NCI-H1417 (cell line): ENCODE results near the gene LMX1B.
"Not testable (repeated sequence)": the region's sequence is repeated elsewhere in the genome, so short reads cannot be mapped to it uniquely, and the experiment has no call there.

Experiments
- DNase-seq, 3 experiments: peaks; one replicate each; lab custom pipeline; 2025; lab: John Stamatoyannopoulos, UW

The LMX1B gene

DNA sequence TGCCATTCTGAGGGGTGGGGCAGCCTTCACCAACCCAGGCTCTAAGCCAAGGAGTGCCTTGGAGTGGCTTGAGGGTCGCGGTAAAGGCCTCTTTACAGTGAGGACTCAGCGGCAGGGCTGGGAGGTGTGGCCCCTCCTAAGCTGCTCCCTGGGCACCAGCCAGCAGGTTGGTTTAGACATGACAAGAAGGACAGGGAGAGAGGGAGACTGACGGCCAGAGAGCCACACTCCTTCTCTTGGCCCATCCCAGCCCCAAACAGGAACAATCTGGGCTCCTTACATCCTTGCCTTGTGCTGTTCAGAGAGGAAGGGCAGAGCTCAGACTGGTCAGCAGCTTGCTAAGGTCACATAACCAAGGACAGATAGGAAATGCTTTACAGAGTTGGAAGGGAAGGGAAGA, 94.5 kb downstream of the LMX1B start:
- DNase-seq: no peak

DNA sequence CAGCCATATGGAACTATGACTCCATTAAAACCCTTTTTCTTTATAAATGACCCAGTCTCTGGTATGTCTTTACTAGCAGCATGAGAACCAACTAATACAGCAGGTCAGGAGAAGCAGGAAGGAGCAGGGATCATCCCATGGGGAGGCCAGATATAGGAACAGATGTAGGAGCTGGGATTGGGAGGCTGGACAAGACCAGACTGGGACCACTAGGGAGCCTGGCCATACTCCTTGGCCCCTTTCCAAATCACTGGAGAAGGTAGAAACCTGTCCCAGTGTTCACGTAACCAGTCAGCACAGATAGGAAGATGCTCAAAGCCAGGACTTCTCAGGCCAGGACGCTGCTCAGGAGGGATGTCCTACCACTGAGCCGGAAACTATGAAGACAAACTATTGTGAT, 95.5 kb downstream of the LMX1B start:
- DNase-seq: no peak

DNA sequence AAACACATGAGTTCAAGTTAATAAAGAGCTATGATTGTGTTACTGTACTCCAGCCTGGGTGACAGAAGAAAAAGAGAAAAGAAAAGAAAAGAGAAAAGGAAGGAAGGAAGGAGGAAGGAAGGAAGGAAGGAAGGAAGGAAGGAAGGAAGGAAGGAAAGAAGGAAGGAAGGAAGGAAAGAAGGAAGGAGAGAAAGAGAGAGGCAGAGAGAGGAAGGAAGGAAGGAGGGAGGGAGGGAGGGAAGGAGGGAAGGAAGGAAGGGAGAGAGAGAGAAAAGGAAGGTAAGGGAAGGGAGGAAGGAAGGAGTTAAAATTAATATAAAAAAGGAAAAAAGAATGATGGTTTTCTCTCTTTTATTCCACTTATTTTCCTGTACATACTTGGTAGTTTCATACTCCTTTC, 101.7 kb downstream of the LMX1B start:
- no peak for DNase-seq

DNA sequence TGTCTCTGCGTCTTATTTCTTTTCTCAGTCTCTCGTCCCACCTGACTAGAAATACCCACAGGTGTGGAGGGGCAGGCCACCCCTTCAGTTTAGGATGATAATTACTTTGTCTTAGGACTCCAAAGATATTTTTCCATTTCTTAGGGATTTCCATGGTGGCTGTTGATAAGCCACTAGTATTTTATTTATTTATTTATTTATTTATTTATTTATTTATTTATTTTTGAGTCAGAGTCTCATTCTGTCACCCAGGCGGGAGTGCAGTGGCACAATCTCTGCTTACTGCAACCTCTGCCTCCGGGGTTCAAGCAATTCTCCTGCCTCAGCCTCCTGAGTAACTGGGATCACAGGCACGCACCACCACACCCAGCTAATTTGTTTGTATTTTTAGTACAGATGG, 103.7 kb downstream of the LMX1B start:
- DNase-seq: not testable (repeated sequence)

DNA sequence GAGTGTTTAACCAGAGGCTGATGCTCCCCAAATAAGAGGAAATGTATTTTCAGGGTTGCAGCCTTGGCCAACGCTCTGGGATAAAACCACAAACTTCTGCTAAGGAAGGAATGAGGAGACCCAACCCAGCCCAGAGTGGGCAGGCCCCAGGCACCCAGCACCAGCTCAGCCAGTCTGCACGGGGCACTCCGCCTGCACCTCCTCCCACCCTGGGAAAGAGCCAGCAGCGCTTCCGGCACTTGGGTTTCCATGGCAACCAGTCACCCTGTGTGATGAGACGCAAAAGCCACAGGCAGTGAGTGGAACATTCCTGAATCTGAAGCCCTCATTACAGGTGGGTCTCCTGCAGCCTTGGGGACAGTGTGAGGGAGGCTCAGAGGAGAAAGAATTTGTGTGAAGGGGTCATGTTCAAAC, 105.9 kb downstream of the LMX1B start:
- DNase-seq: peak; percentile 22 to 95 (median 83)

DNA sequence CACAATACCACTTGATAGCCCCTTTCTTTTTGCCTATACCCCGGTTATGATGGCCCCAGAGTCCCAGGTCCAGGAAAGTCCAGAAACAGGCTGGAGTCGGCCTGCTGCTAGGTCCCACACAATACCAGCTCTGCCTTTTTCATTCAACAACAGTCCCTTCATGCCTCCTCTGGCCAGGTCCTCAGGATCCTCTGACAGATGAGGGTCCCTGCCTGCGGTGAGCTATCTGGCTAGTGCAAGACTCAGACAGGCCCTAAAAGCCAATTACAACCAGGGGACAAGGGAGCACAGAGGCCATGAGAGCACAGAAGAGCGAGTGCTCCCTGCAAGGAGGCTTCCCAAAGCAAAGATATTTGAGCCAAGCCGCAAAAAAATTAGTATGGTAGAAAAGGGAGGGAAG, 106.3 kb downstream of the LMX1B start:
- no peak for DNase-seq

DNA sequence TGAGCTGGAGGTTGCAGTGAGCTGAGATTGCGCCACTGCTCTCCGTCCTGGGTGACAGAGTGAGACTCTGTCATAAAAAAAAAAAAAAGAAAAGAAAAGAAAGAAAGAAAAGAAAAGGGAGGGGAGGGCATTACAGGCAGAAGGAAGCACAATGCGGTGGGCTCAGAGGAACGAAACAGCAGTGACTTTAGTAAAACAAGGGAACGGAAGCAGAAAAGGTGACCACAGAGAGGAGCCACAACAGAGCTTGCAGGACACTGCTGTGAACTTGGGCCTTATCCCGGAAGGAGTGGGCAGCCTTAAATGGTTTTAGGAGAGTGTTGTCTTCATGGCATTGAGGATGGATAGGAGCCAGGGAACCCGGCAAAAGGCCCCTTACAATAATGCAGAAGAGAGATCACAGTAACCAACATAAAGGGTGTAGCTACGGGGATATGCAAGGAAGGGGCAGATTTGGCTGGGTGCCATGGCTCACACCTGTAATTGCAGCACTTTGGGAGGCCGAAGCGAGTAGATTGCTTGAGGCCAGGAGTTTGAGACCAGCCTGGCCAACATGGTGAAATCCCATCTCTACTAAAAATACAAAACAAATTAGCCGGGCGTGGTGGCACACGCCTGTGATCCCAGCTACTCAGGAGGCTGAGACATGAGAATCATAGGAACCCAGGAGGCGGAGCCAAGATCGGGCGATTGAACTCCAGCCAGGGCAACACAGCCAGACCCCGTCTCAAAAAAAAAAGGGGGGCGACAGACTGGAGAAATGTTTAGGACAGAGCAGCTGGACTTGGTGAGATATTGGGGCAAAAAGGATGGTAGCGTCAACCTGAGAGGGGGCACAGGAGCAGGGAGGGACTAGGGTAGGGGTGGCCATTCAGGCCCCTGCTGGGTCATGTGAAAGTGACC, 107.2 kb downstream of the LMX1B start:
- DNase-seq: peak in 1 of 3 experiments; percentile 18

DNA sequence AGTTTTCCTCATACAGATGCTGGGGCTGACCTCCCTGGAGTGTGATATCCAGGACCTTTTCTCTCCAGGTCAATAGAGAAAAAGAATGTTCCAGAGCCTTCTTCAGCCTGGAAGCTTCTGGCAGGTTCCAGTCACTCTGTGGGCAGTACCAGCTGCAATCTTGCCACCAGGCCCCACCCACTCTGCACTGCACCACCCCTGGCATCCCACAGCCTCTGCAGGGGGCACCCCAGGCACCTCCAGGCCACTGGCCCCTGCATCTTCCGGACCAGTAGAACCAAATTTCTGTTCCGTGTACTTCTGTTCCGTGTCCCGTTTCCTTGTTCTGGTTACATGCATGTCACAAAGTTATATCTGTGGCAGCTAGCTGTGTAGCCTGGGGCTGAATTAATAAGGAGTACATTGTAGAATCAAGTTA, 107.8 kb downstream of the LMX1B start:
- DNase-seq: no peak

DNA sequence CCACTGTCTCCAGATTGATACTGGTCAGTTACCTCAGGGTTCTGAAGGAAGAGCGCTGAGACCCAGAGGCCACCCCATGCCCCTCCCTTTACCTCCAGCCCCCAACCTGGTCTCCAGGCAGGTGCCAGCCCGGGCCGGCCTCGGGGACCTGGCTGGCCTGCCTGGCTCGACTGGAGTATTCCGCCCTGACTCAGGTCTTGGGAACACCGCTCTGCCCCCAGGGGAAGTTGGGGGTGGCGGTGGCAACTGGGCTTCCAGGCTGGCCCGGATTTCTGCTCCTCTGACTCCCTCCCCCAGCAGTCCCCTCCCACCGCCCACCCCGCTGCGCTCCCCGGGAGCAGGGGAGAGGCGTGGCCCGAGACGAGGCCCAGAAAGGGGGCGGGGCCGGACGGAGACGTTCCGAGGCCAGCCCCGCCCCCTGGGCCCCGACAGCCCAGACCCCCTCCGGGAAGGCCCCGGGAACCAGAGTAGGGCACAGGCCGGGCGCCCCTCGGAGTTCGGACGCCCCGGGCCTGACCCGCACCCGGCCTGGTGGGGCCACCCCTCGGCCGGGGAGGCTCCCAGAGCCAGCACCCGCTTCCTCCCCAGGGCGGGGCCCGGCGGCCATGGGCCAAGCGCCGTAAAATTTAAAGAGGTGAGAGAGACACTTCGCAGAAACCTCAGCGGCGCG, 108.7 kb downstream of the LMX1B start:
- peak; percentile 3 to 82 (median 76) for DNase-seq

DNA sequence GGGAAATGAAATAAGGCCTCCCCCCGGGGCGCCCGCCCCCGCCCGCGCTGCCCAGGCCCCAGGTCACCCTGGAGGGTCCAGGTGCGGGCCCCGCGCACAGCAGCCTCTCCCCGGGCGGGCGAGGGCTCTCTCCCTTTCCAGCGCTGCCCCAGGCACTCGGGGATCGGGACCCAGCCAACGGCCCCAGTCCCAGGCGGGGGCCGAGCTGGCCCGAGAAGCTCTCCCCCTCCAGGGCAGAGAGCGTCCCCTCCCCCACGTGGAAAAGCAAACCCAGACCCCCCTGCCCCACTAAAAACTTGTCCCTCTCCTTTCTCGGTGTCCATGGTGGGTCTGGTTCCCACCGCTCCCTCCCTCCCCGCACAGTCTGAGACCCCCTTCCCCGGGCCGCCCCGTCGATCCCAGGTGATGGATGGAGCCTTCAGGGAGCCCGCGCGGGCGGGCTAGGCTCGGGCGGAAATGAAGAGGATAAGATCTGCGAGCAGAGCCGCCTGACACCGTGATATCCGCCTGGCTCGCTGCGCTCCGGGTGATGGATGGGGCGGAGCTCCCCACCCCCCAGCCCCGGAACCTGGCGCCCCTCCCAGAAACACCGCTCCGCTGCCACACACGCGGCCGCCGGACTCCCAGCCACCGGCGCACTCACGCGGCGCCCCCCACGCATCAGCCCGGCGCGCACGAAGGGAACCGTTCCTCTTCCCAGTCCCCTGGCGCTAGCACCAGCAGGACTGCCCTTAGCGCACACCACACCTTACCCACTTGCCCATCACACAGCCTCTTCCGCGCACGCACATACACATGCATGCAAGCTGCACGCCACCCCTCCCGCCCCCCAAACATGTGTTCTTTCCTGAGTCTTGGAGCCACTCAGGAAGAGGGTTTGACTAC, 109.4 kb downstream of the LMX1B start:
- DNase-seq: peak in 2 of 3 experiments; percentile 73 to 78

DNA sequence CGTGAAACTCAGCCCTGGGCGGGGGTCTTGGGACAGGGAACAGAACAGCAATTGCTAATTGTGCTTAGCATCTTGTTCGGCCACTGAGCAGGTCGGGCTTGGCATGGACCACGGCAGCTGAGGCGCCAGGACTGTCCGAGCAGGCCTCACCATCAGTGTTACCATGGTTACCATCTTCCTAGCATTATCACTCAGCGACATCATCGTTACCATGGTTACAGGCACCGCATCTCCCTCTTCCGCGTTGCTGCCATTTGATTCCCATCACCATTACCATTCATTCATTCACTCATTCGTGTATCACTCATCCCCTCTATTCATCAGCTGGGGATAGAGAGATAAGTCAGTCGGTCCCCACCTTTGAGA, 110.1 kb downstream of the LMX1B start:
- DNase-seq: peak in 2 of 3 experiments; percentile 71 to 80

DNA sequence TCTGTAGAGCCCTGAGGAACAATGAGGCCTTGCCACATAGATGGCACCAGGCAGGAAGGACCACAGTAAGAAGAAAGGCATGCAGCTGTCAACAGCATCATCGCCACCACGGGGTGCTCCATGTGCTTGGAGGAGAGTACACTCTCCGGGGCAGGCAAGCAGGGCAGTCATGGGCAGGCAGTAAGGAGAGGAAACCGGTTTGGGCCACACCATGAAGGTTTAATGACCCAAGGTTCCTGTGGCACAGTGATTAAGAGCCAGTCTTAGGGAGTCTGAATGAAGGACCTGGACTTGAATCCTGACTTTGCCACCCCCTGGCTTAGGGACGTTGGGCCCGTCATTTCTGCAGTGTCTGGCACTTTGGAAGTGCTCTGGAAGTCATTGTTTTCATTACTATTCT, 110.5 kb downstream of the LMX1B start:
- no peak for DNase-seq

DNA sequence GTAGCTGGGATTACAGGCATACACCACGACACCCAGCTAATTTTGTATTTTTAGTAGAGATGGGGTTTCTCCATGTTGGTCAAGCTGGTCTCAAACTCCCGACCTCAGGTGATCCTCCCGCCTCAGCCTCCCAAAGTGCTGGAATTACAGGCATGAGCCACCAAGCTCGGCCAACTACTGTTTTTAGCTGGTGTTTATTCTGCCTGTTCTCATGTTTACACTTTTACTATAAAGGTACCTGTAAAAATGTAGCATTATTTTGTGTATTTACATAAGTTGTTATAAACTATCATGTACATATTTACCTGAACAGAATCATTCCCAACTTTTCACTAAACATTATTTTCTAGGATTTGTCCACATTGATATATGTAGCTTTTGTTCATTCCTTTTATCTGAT, 111.8 kb downstream of the LMX1B start:
- DNase-seq: not testable (repeated sequence)

DNA sequence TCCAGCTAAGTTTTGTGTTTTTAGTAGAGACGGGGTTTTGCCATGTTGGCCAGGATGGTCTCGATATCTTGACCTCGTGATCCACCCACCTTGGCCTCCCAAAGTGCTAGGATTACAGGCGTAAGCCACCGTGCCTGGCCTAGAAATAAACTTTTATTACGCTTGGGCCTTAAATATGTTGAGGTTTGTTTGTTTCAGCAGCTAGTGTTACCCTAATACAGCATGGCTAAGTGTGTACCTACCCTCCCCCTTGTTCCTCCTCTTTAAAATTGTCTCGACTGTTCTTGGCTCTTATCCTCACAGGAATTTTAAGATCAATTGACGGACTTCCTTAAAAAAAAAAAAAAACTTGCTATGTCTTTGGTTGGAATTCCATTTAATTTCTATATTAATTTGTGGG, 114.5 kb downstream of the LMX1B start:
- DNase-seq: not testable (repeated sequence)

DNA sequence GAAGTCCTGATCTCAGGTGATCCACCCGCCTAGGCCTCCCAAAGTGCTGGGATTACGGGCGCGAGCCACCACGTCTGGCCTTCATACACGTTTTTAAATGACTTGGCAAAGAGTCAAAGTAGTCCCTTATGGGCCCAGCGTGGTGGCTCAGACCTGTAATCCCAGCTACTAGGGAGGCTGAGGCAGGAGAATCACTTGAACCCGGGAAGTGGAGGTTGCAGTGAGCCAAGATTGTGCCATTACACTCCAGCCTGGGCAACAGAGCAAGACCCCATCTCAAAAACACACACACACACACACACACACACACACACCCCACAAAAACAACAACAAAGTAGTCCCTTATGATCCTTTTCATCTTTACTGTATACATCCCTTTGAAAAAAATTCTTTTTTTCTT, 116.9 kb downstream of the LMX1B start:
- DNase-seq: not testable (repeated sequence)

DNA sequence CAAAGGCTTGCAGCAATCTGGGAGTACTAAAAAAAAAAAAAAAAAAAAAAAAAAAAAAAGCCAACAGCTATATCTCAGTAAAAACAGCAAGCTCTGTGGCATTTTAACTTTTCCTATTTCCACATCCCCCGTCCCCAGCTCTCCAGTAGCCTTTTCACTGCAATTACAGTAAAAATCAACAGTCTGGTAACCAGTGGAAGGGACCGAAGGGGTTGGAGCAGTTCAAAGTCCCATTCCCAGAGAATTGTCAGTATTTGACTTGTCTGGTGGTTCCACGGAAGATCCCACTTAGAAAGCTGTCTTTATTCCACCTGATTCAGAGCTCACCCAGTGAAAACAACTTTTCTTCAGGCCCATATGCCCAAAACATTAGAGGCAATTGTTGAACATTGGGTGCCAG, 119.3 kb downstream of the LMX1B start:
- DNase-seq: no peak

DNA sequence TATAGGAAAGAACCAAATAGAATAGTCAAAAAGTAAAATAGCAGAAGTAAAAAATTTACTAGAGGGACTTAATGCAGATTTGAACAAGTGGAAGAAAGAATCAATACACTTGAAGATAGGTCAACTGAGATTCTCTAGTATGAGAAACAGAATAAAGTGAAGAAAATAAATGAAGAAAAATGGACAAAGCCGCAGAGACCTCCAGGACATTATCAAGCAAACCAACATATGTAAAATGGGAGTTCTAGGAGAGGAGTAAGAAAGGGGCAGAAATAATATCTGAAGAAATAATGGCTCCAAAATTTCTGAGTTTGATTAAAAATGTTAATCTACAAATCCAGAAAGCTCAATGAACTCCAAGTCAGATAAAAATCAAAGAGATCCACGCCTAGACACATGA, 121.1 kb downstream of the LMX1B start:
- no peak for DNase-seq

DNA sequence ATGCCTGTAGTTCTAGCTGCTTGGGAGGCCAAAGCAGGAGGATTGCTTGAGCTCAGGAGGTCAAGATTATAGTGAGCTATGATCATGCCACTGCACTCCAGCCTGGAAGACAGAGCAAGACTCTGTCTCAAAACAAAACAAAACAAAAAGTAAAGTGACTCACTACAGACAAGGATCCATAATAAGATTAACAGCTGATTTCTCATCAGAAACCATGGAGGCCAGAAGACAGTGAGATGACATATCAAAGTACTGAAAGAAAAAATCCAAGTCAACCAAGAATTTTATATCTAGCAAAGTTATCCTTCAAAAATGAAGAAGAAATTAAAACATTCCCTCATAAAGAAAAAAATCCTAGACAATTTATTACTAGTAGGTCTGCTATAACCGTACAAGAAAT, 121.8 kb downstream of the LMX1B start:
- DNase-seq: no peak

DNA sequence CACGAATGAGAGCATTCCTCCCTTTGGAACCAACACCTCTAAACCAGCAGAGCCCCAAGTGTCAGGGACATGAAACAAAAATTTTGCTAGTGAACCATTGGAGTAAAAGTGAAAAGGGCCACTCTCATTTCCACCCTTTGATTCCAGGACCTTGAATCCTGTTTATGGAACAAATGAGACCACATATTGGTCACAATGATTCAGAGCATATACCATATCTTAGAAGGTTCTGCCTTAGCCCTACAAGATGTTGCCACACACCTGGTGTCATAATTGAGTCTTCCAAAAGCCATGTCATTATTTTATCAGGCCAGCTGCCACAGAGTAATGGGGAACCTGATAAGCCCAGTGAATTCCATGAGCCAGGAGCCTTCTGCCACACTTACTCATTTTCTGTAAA, 124.8 kb downstream of the LMX1B start:
- DNase-seq: no peak

DNA sequence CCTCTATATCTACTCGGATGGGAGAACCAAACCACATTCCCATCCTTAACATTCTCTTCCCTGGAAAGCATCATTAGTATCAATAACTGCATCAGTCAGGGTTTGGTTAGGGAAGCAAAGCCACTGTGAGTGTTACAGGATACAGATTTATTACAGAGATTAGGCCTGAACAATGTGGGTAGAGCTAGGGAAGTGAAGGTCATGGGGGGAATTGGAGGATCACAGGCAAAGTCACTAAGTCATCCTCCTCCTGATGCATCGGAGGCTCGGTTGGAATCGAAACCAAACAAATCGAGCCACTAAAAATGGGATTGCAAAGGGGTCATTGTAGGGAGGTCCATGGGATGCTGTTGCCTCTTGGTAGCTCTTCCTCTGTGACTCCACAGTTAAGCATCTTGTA, 129.3 kb downstream of the LMX1B start:
- no peak for DNase-seq

DNA sequence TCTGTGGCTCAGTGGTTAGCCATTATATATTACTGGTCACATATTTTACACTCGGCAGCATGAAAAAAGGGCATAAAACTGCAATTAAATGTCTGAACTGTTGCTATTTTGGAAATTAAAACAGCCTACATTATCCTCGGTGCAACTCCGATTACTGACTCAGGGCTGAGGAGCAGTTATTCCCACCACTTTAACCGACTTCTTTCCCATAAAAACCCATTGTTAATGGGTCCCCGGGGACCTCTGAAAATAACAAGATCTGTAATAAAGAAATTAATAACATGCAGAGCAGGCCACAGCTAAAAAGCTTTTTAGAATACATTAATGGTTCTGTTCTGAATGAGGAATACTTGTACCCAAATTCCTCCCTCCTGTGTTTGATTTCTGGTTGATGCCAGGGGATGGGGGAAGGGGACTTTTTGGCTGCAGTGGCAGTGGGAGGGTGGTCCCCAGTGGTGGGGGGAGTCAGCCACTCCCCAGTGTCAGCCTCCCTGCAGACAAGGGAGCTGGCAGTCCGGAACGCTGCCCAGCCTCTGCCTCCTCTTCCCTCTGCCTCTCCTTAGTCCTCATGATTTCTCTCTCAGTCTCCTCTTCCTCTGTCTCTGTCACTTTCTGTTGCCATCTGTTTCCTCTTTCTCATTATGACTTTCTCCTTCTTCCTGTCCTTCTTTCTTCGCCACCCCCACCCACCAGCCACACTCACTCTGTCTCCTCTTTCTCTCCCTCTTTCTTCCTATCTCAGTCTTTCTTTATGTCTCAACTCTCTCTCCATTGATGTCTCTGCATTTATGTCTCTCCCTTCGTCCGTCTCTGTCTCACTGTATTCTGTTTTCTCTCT, 132.1 kb downstream of the LMX1B start:
- DNase-seq: peak in 1 of 3 experiments; percentile 27
